GM12878 (cell line): ENCODE data around the gene EYA2.

Source experiments
- BCL3 ChIP-seq: IDR thresholded peaks from 2 replicates; pipeline ENCODE4 v1.6.1; 2011; ENCODE audit warnings: borderline replicate concordance, low read depth, mild to moderate bottlenecking, moderate library complexity, low read length; ENCODE audit not compliant: insufficient read depth, poor library complexity, severe bottlenecking
- CTCF ChIP-seq, 3 experiments: IDR thresholded peaks in 2 of 3; conservative IDR thresholded peaks in 1 of 3; 2 replicates each; pipeline ENCODE4 v1.5.1; 2011; ENCODE audit warnings: low read depth in 3 of 3, low read length in 3 of 3, mild to moderate bottlenecking in 3 of 3, control low read depth in 2 of 3, moderate library complexity in 2 of 3, inconsistent platforms in 1 of 3, mixed read lengths in 1 of 3; ENCODE audit not compliant: control insufficient read depth in 2 of 3, insufficient read depth in 1 of 3; ENCODE audit errors: extremely low read depth in 1 of 3
- EGR1 ChIP-seq, 2 experiments: IDR thresholded peaks; 1 replicate in 1 of 2; 2 replicates in 1 of 2; pipeline ENCODE4 v1.6.1; 2011 to 2012; ENCODE audit warnings: low read depth in 2 of 2, low read length in 2 of 2, borderline replicate concordance in 1 of 2, mild to moderate bottlenecking in 1 of 2, moderate library complexity in 1 of 2
- HDGF ChIP-seq: fragments of 450-650 bp; IDR thresholded peaks from 2 replicates; pipeline ENCODE4 v1.6.1; 2016; ENCODE audit warnings: antibody characterized with exemption
- IRF3 ChIP-seq: fragments of 450-650 bp; IDR thresholded peaks from 2 replicates; pipeline ENCODE4 v1.6.1; 2014; ENCODE audit warnings: mild to moderate bottlenecking
- NR2C2 ChIP-seq: IDR thresholded peaks from 2 replicates; pipeline ENCODE4 v1.6.1; 2011; ENCODE audit warnings: borderline replicate concordance, low read depth; ENCODE audit not compliant: control insufficient read depth, insufficient read length
- POLR2A ChIP-seq: IDR thresholded peaks from 2 replicates; pipeline ENCODE4 v1.6.1; 2011; ENCODE audit warnings: low read depth, mild to moderate bottlenecking, low read length
- STAT1 ChIP-seq: fragments of 450-650 bp; conservative IDR thresholded peaks from 2 replicates; pipeline ENCODE4 v1.6.1; 2014; ENCODE audit warnings: antibody characterized with exemption, mild to moderate bottlenecking
- ZNF687 ChIP-seq: fragments of 450-650 bp; IDR thresholded peaks from 2 replicates; pipeline ENCODE4 v1.6.1; 2017; ENCODE audit warnings: mild to moderate bottlenecking, moderate library complexity
- ZZZ3 ChIP-seq: IDR thresholded peaks from 2 replicates; pipeline ENCODE4 v1.6.1; 2011; ENCODE audit warnings: low read depth; ENCODE audit not compliant: control insufficient read depth, insufficient read length

- TF ChIP-seq IRF3 (no peak), BCL3 (no peak), STAT1 (no peak), POLR2A (no peak), HDGF (no peak), EGR1 (IDR thresholded peaks at IDR 0.05; ENCODE audit: borderline replicate concordance in 1 of 2, low read depth in 2 of 2, low read length in 2 of 2) (no peak), NR2C2 (no peak), ZNF687 (no peak), CTCF (IDR thresholded peaks at IDR 0.05 in 2 of 3, conservative IDR thresholded peaks at IDR 0.05 in 1 of 3; ENCODE audit: control insufficient read depth in 2 of 3, extremely low read depth in 1 of 3, insufficient read depth in 1 of 3, low read depth in 3 of 3, low read length in 3 of 3) (no peak), ZZZ3 (no peak)
Measured at GRCh38 chr20:46890682-46891081, 4.0 kb upstream of the EYA2 start.
